ENCODE results near the gene IRF7.

- TF ChIP-seq CTCF (conservative IDR thresholded peaks at IDR 0.05; ENCODE audit: low read depth, low read length) (no peak), EZH2 (IDR thresholded peaks at IDR 0.05; ENCODE audit: low read length, unreplicated experiment) (no peak)
These were observed 29.8 kb upstream of the IRF7 start for GRCh38 chr11:645536-645935.
